Heart left ventricle (tissue), 13 donors: ENCODE results near the gene PRR5L.

Experiments used
- POLR2A ChIP-seq, 2 donors: fragments of 450-650 bp; IDR thresholded peaks; one replicate each; pipeline ENCODE4 v1.6.1; 2017; ENCODE audit warnings: antibody characterized with exemption in 2 of 2, mild to moderate bottlenecking in 2 of 2, moderate library complexity in 2 of 2
- TF ChIP-seq, protein P1 (sequence below), 12 donors: fragments of 200-600 bp; sonication (generic) in 4 of 12; IDR thresholded peaks; one replicate each; pipeline versions ENCODE4 v1.5.0 to v1.8.0; 2018 to 2022; ENCODE audit warnings: antibody characterized with exemption in 12 of 12, mild to moderate bottlenecking in 5 of 12
- donor health status: ischemic (EF 13 %, LVEDD 7.1; RV severe dilation, severe dysfunction).
- donor health status: DM: no; HTN: yes; CAD: no.
- donor health status: DM: no; HTN: no; CAD: no.
- donor health status: ischemic (EF 25% LVEDD 6.9; RV normal size, moderate dysfunction).
- donor health status: ischemic (EF 25% LVEDD 5.7; RV mildly dilated, moderate dysfunction).
- donor health status: ischemic (EF 35%, LVEDD 5.7; RV mildly dilated, moderate dysfunction).
- donor health status: nonischemic (EF 11% LVEDD 7.7; RV severe dilation, severe dysfunction).
- donor health status: DM: yes; HTN: yes; CAD: no.
- donor health status: PGD.
- donor health status: ischemic (EF 29% LVEDD 5.4; RV normal size, mild dysfunction).
- donor health status: nonischemic (EF 23%, LVEDD 6.1; RV moderate dilation, normal function).

DNA sequence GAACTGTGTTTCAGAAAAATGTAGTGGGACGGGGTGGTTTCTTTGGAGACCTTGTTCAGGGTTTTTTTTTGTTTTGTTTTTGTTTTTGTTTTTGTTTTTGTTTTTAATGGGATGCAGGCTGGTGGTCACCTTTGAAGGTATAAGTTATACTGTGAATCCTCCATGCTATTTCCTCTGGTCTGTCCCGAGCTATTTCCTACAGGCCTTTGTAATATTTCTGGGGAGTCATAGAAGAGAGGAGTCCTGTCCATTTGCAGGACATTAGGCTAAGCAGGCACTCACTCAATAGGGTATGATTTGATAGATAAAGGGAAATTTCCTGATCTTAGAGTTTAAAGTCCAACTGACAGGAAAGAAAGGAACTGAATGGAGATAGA lies 136.0 kb downstream of the PRR5L start:
- TF ChIP-seq, protein P1, sequence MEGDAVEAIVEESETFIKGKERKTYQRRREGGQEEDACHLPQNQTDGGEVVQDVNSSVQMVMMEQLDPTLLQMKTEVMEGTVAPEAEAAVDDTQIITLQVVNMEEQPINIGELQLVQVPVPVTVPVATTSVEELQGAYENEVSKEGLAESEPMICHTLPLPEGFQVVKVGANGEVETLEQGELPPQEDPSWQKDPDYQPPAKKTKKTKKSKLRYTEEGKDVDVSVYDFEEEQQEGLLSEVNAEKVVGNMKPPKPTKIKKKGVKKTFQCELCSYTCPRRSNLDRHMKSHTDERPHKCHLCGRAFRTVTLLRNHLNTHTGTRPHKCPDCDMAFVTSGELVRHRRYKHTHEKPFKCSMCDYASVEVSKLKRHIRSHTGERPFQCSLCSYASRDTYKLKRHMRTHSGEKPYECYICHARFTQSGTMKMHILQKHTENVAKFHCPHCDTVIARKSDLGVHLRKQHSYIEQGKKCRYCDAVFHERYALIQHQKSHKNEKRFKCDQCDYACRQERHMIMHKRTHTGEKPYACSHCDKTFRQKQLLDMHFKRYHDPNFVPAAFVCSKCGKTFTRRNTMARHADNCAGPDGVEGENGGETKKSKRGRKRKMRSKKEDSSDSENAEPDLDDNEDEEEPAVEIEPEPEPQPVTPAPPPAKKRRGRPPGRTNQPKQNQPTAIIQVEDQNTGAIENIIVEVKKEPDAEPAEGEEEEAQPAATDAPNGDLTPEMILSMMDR (IDR thresholded peaks at IDR 0.05), result no peak
- no peak for TF ChIP-seq POLR2A (IDR thresholded peaks at IDR 0.05)
